Measurements from ENCODE around the gene ELOF1. TPM values are rescaled to one million over a fixed set of nuclear protein-coding genes. Genes with fewer than 3 reads are reported as not detected.

The ELOF1 gene
- total RNA-seq, 1 donor from 2014 or later = 78.8 TPM

GRCh38 chr19:11510444-11510843, 48.6 kb downstream of the ELOF1 start:
- H3K4me2 ChIP-seq (ENCODE audit: low read length) = no peak overlapping the region
- no peak overlapping the region for H3K27ac Mint-ChIP-seq (ENCODE audit: unreplicated experiment)
- no peak for TF ChIP-seq EZH2 (IDR thresholded peaks at IDR 0.05; ENCODE audit: insufficient read depth, low read length)
- no peak for TF ChIP-seq CTCF (IDR thresholded peaks at IDR 0.05; ENCODE audit: insufficient read depth, low read depth, low read length)

GRCh38 chr19:11507370-11508078, 51.5 kb downstream of the ELOF1 start:
- TF ChIP-seq CTCF (IDR thresholded peaks at IDR 0.05; ENCODE audit: insufficient read depth, low read depth, low read length) (no peak), EZH2 (IDR thresholded peaks at IDR 0.05; ENCODE audit: insufficient read depth, low read length) (no peak)
- Histone ChIP-seq H3K9me3 (ENCODE audit: insufficient read depth, low read depth, low read length) (no peaks in the 10 kb centered on the region), H2AFZ (ENCODE audit: low read depth, low read length) (no peak overlapping the region), H3K9ac (ENCODE audit: low read length) (no peak overlapping the region), H3K4me1 (ENCODE audit: insufficient read depth, low read length) (peaks cover 6% of the 10 kb centered on the region), H3K36me3 (ENCODE audit: insufficient read depth, low read length) (no peaks in the 10 kb centered on the region), H3K27ac (ENCODE audit: low read depth, low read length) (no peak overlapping the region), H3K4me2 (ENCODE audit: low read length) (no peak overlapping the region), H3K79me2 (ENCODE audit: insufficient read depth, low read length) (no peaks in the 10 kb centered on the region), H3K27me3 (ENCODE audit: insufficient read depth, low read length) (no peaks in the 10 kb centered on the region), H4K20me1 (ENCODE audit: insufficient read depth, low read length) (no peaks in the 10 kb centered on the region), H3K4me3 (ENCODE audit: insufficient read depth, low read depth, low read length) (no peak overlapping the region)
- FAIRE-seq (no peak), DNase-seq (ENCODE audit: low read depth) (no peak)
- Mint-ChIP-seq H3K36me3 (ENCODE audit: low read depth, unreplicated experiment) (peaks cover 5% of the 10 kb centered on the region), H3K4me1 (ENCODE audit: low read depth, unreplicated experiment) (no peaks in the 10 kb centered on the region), H3K27ac (ENCODE audit: unreplicated experiment) (peak overlapping the region; percentile 84), H3K9me3 (ENCODE audit: unreplicated experiment) (no peaks in the 10 kb centered on the region), H3K4me3 (ENCODE audit: unreplicated experiment) (no peak overlapping the region), H3K27me3 (ENCODE audit: low read depth, unreplicated experiment) (no peaks in the 10 kb centered on the region)

More at GRCh38 chr19:11510444-11510843, 48.6 kb downstream of the ELOF1 start:
- no peak overlapping the region for H3K27ac ChIP-seq (ENCODE audit: low read depth, low read length)
- no peak overlapping the region for H3K4me3 ChIP-seq (ENCODE audit: insufficient read depth, low read depth, low read length)
- H2AFZ ChIP-seq (ENCODE audit: low read depth, low read length) = no peak overlapping the region
- no peaks in the 10 kb centered on the region for H3K27me3 Mint-ChIP-seq (ENCODE audit: low read depth, unreplicated experiment)
- H3K4me1 ChIP-seq (ENCODE audit: insufficient read depth, low read length) = peaks cover 6% of the 10 kb centered on the region
- no peaks in the 10 kb centered on the region for H3K4me1 Mint-ChIP-seq (ENCODE audit: low read depth, unreplicated experiment)
- H3K4me3 Mint-ChIP-seq (ENCODE audit: unreplicated experiment) = no peak overlapping the region
- H3K27me3 ChIP-seq (ENCODE audit: insufficient read depth, low read length) = no peaks in the 10 kb centered on the region
- H3K9ac ChIP-seq (ENCODE audit: low read length) = no peak overlapping the region
- no peaks in the 10 kb centered on the region for H4K20me1 ChIP-seq (ENCODE audit: insufficient read depth, low read length)
- H3K9me3 ChIP-seq (ENCODE audit: insufficient read depth, low read depth, low read length) = no peaks in the 10 kb centered on the region
- no peaks in the 10 kb centered on the region for H3K9me3 Mint-ChIP-seq (ENCODE audit: unreplicated experiment)
- H3K36me3 ChIP-seq (ENCODE audit: insufficient read depth, low read length) = no peaks in the 10 kb centered on the region
- FAIRE-seq (no peak), DNase-seq (ENCODE audit: low read depth) (no peak)
- H3K36me3 Mint-ChIP-seq (ENCODE audit: low read depth, unreplicated experiment) = peaks cover 8% of the 10 kb centered on the region
- H3K79me2 ChIP-seq (ENCODE audit: insufficient read depth, low read length) = no peaks in the 10 kb centered on the region

- H3K4me1 ChIP-seq (ENCODE audit: insufficient read depth, low read length) = peaks cover 6% of the 10 kb centered on the region
- no peaks in the 10 kb centered on the region for H3K36me3 ChIP-seq (ENCODE audit: insufficient read depth, low read length)
- DNase-seq (ENCODE audit: low read depth) = no peak
- H3K9me3 ChIP-seq (ENCODE audit: insufficient read depth, low read depth, low read length) = no peaks in the 10 kb centered on the region
- no peak overlapping the region for H2AFZ ChIP-seq (ENCODE audit: low read depth, low read length)
- FAIRE-seq = no peak
- H3K27me3 Mint-ChIP-seq (ENCODE audit: low read depth, unreplicated experiment) = no peaks in the 10 kb centered on the region
- H3K4me3 Mint-ChIP-seq (ENCODE audit: unreplicated experiment) = peak overlapping the region; percentile 82
- no peaks in the 10 kb centered on the region for H3K4me1 Mint-ChIP-seq (ENCODE audit: low read depth, unreplicated experiment)
- H3K4me2 ChIP-seq (ENCODE audit: low read length) = no peak overlapping the region
- no peak overlapping the region for H3K4me3 ChIP-seq (ENCODE audit: insufficient read depth, low read depth, low read length)
- peak overlapping the region; percentile 84 for H3K27ac Mint-ChIP-seq (ENCODE audit: unreplicated experiment)
- peaks cover 2% of the 10 kb centered on the region for H3K36me3 Mint-ChIP-seq (ENCODE audit: low read depth, unreplicated experiment)
- no peaks in the 10 kb centered on the region for H3K9me3 Mint-ChIP-seq (ENCODE audit: unreplicated experiment)
- TF ChIP-seq EZH2 (IDR thresholded peaks at IDR 0.05; ENCODE audit: insufficient read depth, low read length) (no peak), CTCF (IDR thresholded peaks at IDR 0.05; ENCODE audit: insufficient read depth, low read depth, low read length) (no peak)
- H4K20me1 ChIP-seq (ENCODE audit: insufficient read depth, low read length) = no peaks in the 10 kb centered on the region
- H3K79me2 ChIP-seq (ENCODE audit: insufficient read depth, low read length) = no peaks in the 10 kb centered on the region
- no peak overlapping the region for H3K9ac ChIP-seq (ENCODE audit: low read length)
- no peaks in the 10 kb centered on the region for H3K27me3 ChIP-seq (ENCODE audit: insufficient read depth, low read length)
- no peak overlapping the region for H3K27ac ChIP-seq (ENCODE audit: low read depth, low read length)
Measured at GRCh38 chr19:11506967-11507366, 52.1 kb downstream of the ELOF1 start.
